ENCODE results near the gene STOX1. TPM values are rescaled to one million over a fixed set of nuclear protein-coding genes. Genes with fewer than 3 reads are reported as not detected.

Gene STOX1
- total and polyA plus RNA-seq, 7 donors, result 0.14 to 2.4 (median 0.57) TPM

DNA sequence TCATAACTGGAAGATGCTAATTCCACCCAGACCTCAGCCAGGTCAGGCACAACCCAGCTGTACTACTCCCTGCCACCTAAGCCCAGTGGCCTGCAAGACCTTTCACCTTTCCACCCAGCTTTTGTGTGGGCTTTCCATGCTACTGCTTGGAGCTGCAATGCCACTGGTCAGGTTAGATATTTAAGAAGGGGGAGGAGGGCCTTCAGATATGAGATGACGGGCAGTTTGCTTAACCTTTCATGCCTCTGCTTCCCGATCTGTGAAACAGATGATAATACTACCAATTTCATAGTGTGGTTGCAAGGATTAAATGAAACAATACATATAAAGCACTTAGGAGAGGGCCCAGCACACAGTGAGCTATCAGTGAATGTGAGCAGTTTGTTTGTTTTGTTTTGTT lies 20.9 kb downstream of the STOX1 start:
- Histone ChIP-seq H3K36me3 (ENCODE audit: insufficient read depth in 1 of 2, low read depth in 1 of 2) (no peaks in the 10 kb centered on the region), H3K4me3 (no peak overlapping the region), H3K27me3 (ENCODE audit: insufficient read depth in 3 of 3, low read length in 2 of 3) (no peaks in the 10 kb centered on the region), H3K9me3 (no peaks in the 10 kb centered on the region), H3K4me1 (no peaks in the 10 kb centered on the region), H3K27ac (no peak overlapping the region)
- ATAC-seq (no peak), DNase-seq (no peak)
- TF ChIP-seq, protein P1, sequence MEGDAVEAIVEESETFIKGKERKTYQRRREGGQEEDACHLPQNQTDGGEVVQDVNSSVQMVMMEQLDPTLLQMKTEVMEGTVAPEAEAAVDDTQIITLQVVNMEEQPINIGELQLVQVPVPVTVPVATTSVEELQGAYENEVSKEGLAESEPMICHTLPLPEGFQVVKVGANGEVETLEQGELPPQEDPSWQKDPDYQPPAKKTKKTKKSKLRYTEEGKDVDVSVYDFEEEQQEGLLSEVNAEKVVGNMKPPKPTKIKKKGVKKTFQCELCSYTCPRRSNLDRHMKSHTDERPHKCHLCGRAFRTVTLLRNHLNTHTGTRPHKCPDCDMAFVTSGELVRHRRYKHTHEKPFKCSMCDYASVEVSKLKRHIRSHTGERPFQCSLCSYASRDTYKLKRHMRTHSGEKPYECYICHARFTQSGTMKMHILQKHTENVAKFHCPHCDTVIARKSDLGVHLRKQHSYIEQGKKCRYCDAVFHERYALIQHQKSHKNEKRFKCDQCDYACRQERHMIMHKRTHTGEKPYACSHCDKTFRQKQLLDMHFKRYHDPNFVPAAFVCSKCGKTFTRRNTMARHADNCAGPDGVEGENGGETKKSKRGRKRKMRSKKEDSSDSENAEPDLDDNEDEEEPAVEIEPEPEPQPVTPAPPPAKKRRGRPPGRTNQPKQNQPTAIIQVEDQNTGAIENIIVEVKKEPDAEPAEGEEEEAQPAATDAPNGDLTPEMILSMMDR (IDR thresholded peaks at IDR 0.05), result no peak
- 88 to 94% (median 93%) methylated on average over 2 of the region's 2 CpGs for WGBS, 3 donors
- intact Hi-C loops (cut with DNase I), result no loop called here

DNA sequence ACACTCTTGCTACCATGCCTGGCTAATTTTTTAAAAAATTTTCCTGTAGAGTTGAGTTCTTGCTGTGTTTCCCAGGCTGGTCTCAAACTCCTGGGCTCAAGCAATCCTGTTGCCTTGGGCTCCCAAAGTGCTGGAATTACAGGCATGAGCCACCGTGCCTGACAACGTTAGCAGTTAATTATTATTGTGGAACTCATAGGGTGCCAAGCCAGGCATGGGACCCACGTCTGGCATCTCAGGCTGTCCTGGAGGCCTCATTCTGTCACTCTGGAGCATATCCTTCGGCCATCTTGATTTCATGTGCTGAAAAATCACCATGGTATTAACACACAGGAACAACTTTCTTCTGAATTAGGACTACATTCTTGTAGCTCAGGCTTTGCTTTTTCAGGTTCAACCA lies 21.5 kb downstream of the STOX1 start:
- no peaks in the 10 kb centered on the region for H3K4me1 ChIP-seq
- no peaks in the 10 kb centered on the region for H3K36me3 ChIP-seq (ENCODE audit: insufficient read depth in 1 of 2, low read depth in 1 of 2)
- H3K9me3 ChIP-seq, result no peaks in the 10 kb centered on the region
- DNase-seq, result no peak
- H3K4me3 ChIP-seq, result no peak overlapping the region
- WGBS, 3 donors, result 50 to 64% (median 62%) methylated on average over 4 of the region's 4 CpGs
- H3K27me3 ChIP-seq (ENCODE audit: insufficient read depth in 3 of 3, low read length in 2 of 3), result no peaks in the 10 kb centered on the region
- ATAC-seq, result no peak
- TF ChIP-seq, protein P1 (IDR thresholded peaks at IDR 0.05), result no peak
- H3K27ac ChIP-seq, result no peak overlapping the region
- intact Hi-C loops (cut with DNase I), result no loop called here

DNA sequence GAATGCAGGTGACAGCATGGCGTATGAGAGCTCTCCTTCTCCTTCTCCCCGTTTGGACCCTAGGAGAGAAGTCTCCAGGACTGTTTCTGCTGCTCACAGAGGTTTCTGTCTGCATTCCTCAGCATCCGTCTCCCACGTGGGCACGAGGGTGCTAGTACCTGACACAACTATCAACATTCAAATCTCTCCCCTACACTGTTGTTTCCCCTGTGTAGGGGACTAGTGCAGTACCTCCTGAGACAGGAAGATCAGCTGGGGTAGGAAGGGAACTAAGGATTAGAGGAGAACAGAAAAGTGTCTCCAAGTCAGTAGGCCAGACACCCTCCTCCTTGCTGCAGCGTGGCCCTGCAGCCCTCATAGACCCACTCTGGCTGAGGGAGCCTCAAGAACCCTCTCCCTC lies 29.0 kb downstream of the STOX1 start:
- H3K27ac ChIP-seq, result no peak overlapping the region
- DNase-seq, result no peak
- H3K4me1 ChIP-seq, result no peaks in the 10 kb centered on the region
- intact Hi-C loops (cut with DNase I), result no loop called here
- TF ChIP-seq, protein P1 (IDR thresholded peaks at IDR 0.05), result no peak
- 63 to 71% (median 67%) methylated on average over 6 of the region's 6 CpGs for WGBS, 3 donors
- no peak overlapping the region for H3K4me3 ChIP-seq
- H3K9me3 ChIP-seq, result peaks cover 1% of the 10 kb centered on the region
- no peaks in the 10 kb centered on the region for H3K36me3 ChIP-seq (ENCODE audit: insufficient read depth in 1 of 2, low read depth in 1 of 2)
- no peak for ATAC-seq
- no peaks in the 10 kb centered on the region for H3K27me3 ChIP-seq (ENCODE audit: insufficient read depth in 3 of 3, low read length in 2 of 3)

DNA sequence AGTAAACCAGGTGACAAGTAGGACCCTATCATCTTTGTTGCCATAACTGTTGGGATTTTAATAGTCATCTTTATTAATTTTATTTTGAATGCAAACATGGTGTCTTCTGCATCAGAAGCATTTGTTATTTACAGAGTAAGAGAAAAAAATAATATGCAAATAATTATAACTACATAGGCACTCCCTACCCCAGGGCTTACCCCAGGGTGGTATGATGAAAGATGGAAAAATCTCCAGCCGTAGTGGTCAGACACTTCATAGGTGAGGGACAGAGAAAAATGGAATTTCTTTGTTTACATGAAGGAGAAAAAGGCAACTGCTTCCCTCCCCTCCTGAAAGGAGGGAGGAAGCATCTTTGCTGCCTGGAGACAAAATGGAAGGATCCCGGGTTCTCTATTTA lies 29.7 kb downstream of the STOX1 start:
- ATAC-seq (no peak), DNase-seq (no peak)
- H3K27me3 ChIP-seq (ENCODE audit: insufficient read depth in 3 of 3, low read length in 2 of 3), result no peaks in the 10 kb centered on the region
- WGBS, 3 donors, result 71 to 82% (median 76%) methylated on average over 2 of the region's 2 CpGs
- TF ChIP-seq, protein P1 (IDR thresholded peaks at IDR 0.05), result no peak
- intact Hi-C loops (cut with DNase I), result no loop called here
- no peak overlapping the region for H3K4me3 ChIP-seq
- H3K9me3 ChIP-seq, result peaks cover 5% of the 10 kb centered on the region
- no peaks in the 10 kb centered on the region for H3K36me3 ChIP-seq (ENCODE audit: insufficient read depth in 1 of 2, low read depth in 1 of 2)
- H3K4me1 ChIP-seq, result no peaks in the 10 kb centered on the region
- no peak overlapping the region for H3K27ac ChIP-seq

DNA sequence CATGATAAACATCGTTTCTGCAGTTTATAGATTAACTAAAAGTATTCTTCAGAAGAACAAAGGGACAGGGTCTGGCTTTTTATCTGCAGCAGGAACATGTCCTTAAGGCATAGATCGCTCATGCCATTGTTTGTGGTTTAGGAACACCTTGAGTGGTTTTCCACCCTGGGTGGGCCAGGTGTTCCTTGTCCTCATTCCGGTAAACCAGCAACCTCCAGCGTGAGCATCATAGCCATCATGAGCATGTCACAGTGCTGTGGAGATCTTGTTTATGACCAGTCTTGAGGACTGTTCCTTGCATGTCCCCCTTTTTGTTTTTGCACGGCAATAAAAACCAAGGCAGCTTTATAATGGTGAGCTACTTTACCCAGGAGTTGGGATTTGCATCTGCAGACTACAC lies 33.9 kb downstream of the STOX1 start:
- ATAC-seq, result no peak
- WGBS, 3 donors, result 94 to 96% (median 96%) methylated on average over 5 of the region's 5 CpGs

More for the DNA sequence above, 33.9 kb downstream of the STOX1 start:
- Histone ChIP-seq H3K9me3 (peaks cover 5% of the 10 kb centered on the region), H3K4me3 (no peak overlapping the region), H3K4me1 (no peaks in the 10 kb centered on the region), H3K27me3 (ENCODE audit: insufficient read depth in 3 of 3, low read length in 2 of 3) (no peaks in the 10 kb centered on the region), H3K36me3 (ENCODE audit: insufficient read depth in 1 of 2, low read depth in 1 of 2) (no peaks in the 10 kb centered on the region), H3K27ac (no peak overlapping the region)
- TF ChIP-seq, protein P1 (IDR thresholded peaks at IDR 0.05), result no peak
- DNase-seq, result no peak
- intact Hi-C loops (cut with DNase I), result no loop called here
